ENCODE measurements around the gene LDLRAP1.
"Not testable (repeated sequence)": the region's sequence is repeated elsewhere in the genome, so short reads cannot be mapped to it uniquely, and the experiment has no call there.

LDLRAP1 gene

DNA sequence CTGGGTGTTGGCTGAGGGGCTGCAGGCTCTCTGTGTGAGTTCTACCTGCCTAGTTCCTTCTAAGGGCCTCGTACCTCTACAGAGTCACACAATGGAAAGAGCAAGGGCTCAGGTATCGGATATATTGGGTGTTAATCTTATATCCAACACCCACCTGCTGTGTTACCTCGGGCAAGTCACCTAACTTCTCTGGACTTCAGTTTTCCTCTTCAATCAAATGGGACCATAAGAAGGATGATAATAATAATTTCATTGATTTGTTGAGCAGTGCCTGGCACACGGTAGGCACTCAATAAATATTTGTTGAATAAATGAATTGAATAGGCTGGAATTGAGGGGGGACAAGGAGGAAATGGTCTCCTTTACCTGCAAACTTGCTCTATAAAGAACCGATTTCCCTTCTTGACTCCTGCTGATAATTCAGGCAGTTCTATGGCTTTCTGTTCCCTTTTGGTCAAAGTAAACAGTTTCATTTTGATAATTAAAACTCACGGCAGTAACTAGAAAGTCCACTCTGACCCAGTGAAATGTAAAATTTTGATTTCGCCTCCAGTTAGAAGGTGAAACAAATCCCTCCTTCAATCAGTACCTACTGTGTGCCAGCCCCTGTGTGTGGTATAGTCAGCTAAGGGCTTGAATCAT is 56.7 kb downstream of the LDLRAP1 start:
- DNase-seq (ENCODE audit: low read depth in 2 of 3, low spot score in 2 of 3), result no peak

GRCh38 chr1:25600971-25601699 is 57.7 kb downstream of the LDLRAP1 start:
- DNase-seq (ENCODE audit: low read depth in 2 of 3, low spot score in 2 of 3), result not testable (repeated sequence)

DNA sequence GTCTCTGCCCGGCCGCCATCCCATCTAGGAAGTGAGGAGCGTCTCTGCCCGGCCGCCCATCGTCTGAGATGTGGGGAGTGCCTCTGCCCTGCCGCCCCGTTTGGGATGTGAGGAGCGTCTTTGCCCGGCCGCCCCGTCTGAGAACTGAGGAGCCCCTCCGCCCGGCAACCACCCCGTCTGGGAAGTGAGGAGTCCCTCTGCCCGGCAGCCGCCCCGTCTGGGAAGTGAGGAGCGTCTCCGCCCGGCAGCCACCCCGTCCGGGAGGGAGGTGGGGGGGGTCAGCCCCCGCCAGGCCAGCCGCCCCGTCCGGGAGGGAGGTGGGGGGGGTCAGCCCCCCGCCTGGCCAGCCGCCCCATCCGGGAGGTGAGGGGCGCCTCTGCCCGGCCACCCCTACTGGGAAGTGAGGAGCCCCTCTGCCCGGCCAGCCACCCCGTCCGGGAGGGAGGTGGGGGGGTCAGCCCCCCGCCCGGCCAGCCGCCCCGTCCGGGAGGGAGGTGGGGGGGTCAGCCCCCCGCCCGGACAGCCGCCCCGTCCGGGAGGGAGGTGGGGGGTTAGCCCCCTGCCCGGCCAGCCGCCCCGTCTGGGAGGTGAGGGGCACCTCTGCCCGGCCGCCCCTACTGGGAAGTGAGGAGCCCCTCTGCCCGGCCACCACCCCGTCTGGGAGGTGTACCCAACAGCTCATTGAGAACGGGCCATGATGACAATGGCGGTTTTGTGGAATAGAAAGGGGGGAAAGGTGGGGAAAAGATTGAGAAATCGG is 60.6 kb downstream of the LDLRAP1 start:
- DNase-seq (ENCODE audit: low read depth in 2 of 3, low spot score in 2 of 3), result not testable (repeated sequence)

DNA sequence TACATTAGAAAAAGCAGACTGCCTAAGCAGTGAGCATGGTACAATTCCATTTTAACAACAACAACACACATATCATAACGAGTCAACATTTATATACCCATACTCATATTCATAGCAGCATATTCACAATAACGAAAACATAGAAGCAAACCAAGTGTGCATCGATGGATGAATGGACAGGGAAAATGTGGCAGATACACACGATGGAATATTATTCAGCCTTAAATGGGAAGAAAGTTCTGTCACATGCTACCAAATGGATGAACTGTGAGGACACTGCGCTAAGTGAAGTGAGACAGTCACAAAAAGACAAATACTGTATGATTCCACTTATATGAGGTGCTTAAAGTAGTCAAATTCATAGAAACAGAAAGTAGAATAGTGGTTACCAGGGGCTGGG is 63.7 kb downstream of the LDLRAP1 start:
- no peak for DNase-seq (ENCODE audit: low read depth in 2 of 3, low spot score in 2 of 3)

DNA sequence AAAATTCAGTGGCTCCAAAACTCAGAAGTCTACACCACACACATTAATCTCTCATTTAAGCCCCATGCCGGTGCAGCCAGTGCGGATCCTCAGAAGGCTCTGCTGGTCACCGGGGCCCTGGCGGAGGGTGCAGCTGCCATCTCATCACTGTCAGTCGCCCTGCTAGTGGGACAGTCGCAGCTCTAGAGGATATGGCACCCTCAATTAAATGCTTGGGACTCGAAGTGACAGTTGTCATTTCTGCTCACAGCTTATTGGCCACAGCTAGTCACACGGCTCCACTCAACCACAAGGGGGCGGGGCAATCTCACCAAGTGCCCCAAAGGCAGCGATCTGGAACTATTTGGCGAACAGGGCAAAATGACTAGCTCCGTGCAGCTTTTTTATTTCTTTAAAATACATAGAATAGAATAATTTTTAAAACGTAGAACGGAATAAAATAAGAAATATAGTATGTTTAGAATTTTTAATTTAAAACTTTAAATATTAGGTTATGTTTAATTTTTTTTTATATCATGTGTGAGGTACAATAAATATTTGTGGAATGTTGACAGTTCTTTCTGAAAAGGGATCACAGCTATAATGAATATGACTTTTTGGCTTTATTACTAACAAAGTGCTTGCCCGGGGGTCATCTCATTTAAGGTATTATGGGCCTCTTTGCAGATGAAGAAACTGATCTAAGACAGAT is 65.2 kb downstream of the LDLRAP1 start:
- peak; percentile 60 to 79 (median 78) for DNase-seq (ENCODE audit: low read depth in 2 of 3, low spot score in 2 of 3)

GRCh38 chr1:25609921-25610320 is 66.5 kb downstream of the LDLRAP1 start:
- DNase-seq (ENCODE audit: low read depth in 2 of 3, low spot score in 2 of 3), result no peak

- DNase-seq (ENCODE audit: low read depth in 2 of 3, low spot score in 2 of 3), result no peak
Observed at GRCh38 chr1:25610822-25611630, 67.6 kb downstream of the LDLRAP1 start.

- no peak for DNase-seq (ENCODE audit: low read depth in 2 of 3, low spot score in 2 of 3)
Observed at GRCh38 chr1:25611843-25612242, 68.4 kb downstream of the LDLRAP1 start.

GRCh38 chr1:25612421-25612820 is 69.0 kb downstream of the LDLRAP1 start:
- DNase-seq (ENCODE audit: low read depth in 2 of 3, low spot score in 2 of 3), result no peak

- DNase-seq (ENCODE audit: low read depth in 2 of 3, low spot score in 2 of 3), result no peak
Observed at GRCh38 chr1:25613091-25613490, 69.7 kb downstream of the LDLRAP1 start.

GRCh38 chr1:25614501-25615171 is 71.2 kb downstream of the LDLRAP1 start:
- DNase-seq (ENCODE audit: low read depth in 2 of 3, low spot score in 2 of 3), result no peak

DNA sequence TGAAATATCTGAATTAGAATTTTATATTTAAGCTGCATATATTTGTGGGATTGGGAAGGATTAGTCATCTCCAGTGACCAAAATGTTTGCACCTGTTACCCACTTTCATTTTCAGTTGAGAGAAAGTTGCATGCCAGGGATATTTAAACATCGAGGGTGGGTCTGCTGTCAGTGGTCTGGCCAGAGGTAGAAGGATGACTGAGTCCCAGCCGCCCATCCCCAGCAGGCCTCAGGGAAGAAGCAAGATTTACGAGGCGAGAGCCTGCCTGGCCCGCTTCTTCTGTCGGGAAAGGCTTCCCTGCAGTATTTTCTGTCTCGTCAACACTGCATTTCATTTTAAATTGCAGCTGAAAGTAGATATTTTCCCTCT is 71.8 kb downstream of the LDLRAP1 start:
- DNase-seq (ENCODE audit: low read depth in 2 of 3, low spot score in 2 of 3), result no peak

- DNase-seq (ENCODE audit: low read depth in 2 of 3, low spot score in 2 of 3), result no peak
Observed at GRCh38 chr1:25615563-25616094, 72.2 kb downstream of the LDLRAP1 start.

DNA sequence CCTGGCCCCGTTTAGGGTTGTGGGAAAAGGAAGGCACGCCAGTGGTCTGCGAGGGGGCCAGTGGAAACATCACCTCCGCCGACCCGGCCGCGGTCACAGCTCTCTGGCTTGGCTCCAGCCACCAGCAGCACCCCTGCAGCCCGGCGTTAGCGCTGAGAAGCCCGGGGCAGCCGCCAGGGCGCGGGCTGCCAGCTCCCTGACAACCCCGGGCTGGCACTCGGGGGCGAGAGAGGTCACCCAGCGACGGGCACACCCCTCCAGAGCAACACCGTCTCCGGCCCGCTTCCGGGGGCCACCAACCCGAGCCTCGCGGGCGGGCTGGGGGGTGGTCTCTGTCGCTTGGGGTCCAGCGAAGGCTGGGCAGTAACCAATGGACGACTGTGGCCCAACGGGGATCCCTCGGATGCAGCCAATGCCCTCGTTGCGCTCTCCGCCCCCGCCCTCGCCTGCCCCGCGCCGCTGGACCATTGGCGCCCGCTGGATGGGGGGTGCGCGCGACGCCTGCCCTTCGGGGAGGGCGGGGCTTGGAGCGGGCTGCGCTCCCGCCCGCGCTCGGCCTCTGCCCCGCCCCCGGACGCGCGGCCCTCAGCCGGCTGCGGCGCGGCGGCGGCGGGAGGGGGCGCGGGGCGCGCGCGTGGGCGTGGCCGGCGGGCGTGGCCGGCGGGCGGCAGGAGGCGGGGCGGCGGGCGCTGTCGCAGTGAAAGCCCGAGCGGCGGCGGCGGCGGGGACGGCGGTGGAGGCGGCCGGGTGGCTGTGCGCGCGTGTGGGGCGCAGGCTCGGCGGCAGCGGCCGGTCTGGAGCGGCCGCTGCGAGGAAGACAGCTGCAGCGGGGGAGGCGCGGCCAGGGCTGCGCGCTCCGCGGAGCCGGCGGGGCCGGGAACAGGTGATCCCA is 72.9 kb downstream of the LDLRAP1 start, which contains the start of gene MAN1C1:
MAN1C1 (plus strand) TSS at position 697 of the 892 bp plus-strand sequence. CDS start 1,007 bp downstream, outside the sequence.
- DNase-seq (ENCODE audit: low read depth in 2 of 3, low spot score in 2 of 3), result peak in 2 of 3 experiments; percentile 49 to 61

- no peak for DNase-seq (ENCODE audit: low read depth in 2 of 3, low spot score in 2 of 3)
Observed at GRCh38 chr1:25616987-25617624, 73.7 kb downstream of the LDLRAP1 start.

- DNase-seq (ENCODE audit: low read depth in 2 of 3, low spot score in 2 of 3), result no peak
Observed at GRCh38 chr1:25617625-25618432, 74.4 kb downstream of the LDLRAP1 start.

- no peak for DNase-seq (ENCODE audit: low read depth in 2 of 3, low spot score in 2 of 3)
Observed at GRCh38 chr1:25618433-25618808, 75.0 kb downstream of the LDLRAP1 start.

All from activated CD8-positive, alpha-beta memory T cell treated with anti-CD3 and anti-CD28 coated beads for 48 hours (primary cell).